HG02938 (cell line): Measurements from ENCODE around the gene GGPS1.
"Not testable (repeated sequence)": the region's sequence is repeated elsewhere in the genome, so short reads cannot be mapped to it uniquely, and the experiment has no call there.

Experiments used
- ATAC-seq: cut with Tn5 transposase; IDR thresholded peaks from one replicate; pipeline ENCODE4 v1.9.1; 2021; ENCODE audit warnings: mild to moderate bottlenecking, moderate library complexity; ENCODE audit not compliant: unreplicated experiment

GGPS1 gene

DNA sequence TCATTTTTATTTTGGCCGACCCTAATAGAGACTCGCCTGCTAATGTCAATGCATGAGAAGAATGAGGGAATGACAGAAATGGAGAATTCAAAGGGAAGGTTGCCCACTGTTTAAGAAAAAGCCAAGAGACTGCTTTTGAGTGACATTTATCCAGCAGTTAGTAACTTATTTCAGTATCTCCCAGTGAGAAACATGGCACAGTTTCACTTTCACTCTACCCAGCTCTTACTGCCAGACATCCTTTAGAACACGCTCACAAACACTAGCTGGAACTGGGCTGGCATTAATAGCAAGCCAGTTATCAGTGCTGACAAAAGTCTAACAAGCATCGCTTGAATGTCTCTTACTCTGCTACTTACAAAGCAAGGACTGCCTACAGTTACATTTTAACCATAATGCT, 8.5 kb downstream of the GGPS1 start:
- no peak for ATAC-seq

DNA sequence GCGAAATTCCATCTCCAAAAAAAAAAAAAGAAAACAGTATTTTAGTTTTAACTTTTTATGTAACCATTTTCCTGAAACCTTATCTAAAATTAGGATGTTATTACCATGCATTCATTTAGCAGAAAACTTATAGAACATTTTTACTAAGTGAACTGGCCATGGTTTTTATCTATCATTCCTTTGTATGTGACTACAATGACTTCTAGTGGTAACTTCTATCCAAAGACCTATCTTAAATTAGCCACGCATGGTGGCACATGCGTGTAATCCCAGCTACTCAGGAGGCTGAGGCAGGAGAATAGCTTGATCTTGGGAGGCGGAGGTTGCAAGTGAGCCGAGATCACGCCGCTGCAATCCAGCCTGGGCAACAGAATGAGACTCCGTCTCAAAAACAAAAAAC, 11.4 kb downstream of the GGPS1 start:
- ATAC-seq, result no peak

DNA sequence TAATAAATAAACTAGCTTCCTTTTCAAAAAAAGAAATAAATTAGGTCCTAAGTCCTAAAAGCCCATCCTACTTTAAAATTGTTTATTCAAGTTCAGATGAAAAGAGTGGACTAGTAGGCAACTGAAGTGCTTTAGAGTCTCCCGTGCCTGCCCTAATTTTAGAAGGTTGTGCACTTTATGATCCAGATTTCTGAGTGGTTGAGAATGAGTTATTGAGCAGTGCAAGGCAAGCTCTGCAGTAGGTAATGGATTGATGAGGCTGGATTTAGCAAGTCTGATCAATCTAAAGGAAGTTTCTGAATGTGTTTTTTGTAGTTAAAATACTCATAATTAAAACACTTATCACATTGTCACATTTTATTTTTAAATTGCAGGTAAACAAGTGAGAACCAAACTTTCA, 13.0 kb downstream of the GGPS1 start:
- no peak for ATAC-seq

DNA sequence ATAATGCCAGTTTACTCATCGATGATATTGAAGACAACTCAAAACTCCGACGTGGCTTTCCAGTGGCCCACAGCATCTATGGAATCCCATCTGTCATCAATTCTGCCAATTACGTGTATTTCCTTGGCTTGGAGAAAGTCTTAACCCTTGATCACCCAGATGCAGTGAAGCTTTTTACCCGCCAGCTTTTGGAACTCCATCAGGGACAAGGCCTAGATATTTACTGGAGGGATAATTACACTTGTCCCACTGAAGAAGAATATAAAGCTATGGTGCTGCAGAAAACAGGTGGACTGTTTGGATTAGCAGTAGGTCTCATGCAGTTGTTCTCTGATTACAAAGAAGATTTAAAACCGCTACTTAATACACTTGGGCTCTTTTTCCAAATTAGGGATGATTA, 13.7 kb downstream of the GGPS1 start:
- ATAC-seq, result no peak

DNA sequence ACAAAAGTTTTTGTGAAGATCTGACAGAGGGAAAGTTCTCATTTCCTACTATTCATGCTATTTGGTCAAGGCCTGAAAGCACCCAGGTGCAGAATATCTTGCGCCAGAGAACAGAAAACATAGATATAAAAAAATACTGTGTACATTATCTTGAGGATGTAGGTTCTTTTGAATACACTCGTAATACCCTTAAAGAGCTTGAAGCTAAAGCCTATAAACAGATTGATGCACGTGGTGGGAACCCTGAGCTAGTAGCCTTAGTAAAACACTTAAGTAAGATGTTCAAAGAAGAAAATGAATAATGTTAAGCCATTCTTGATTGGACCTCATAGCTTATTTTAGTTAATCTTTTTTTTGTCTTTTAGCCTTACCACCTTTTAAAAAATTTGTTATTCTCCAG, 14.1 kb downstream of the GGPS1 start:
- no peak for ATAC-seq

GRCh38 chr1:235343726-235344125, 15.4 kb downstream of the GGPS1 start:
- ATAC-seq, result no peak

- ATAC-seq, result no peak
Measured at GRCh38 chr1:235351441-235351840, 23.1 kb downstream of the GGPS1 start.

DNA sequence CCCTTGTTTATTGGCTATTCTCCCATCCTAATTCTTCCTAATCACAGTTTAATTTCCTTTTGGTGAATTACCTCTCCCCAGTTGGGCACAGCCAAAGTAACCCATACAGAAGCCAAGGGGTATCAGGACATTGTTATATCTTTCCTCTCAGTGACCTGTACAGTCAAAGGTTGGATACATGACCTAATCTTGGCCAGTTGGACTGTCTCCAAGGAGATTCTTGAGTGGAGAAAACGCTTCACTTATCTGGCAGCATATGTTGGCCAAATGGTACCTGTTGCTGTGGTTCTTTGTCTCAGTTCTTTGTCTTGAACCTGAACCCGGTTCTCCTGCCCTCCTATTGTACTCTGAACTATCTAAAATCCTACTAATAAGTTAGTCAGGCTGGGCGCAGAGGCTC, 23.5 kb downstream of the GGPS1 start:
- ATAC-seq, result no peak

- no peak for ATAC-seq
Measured at GRCh38 chr1:235357485-235358373, 29.4 kb downstream of the GGPS1 start.

DNA sequence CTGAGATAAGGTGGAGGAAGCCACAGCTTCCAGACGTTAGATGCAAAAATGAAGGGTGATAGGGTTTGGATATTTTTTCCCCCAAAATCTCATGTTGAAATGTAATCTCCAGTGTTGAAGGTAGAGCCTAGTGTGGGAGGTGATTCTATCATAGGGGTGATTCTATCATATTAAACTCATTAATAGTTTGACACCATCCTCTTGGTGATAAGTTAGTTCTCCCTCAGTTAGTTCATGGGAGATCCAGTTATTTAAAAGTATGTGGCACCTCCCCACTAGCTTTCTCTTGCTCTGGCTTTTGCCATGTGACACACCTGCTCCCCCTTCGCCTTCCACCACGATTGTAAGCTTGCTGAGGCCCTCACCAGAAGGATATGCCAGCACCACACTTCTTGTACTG, 30.5 kb downstream of the GGPS1 start:
- no peak for ATAC-seq

GRCh38 chr1:235364189-235364588, 35.8 kb downstream of the GGPS1 start:
- ATAC-seq, result not testable (repeated sequence)

DNA sequence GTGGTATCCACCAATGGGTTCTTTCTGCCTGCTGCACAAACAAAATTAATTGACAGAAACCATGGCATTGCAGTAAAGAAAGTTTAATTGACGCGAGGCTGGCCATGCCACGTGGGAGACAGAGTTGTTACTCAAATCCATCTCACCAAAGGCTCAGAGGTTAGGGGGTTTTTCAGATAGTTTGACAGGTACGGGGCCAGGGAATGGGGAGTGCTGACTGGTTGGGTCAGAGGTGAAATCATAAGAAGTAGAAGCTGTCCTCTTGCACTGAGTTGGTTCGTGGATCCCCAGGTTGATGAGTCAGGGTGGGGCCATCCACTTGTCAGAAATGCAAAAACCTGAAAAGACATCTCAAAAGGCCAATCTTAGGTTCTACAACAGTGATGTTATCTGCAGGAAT, 37.9 kb downstream of the GGPS1 start:
- no peak for ATAC-seq

DNA sequence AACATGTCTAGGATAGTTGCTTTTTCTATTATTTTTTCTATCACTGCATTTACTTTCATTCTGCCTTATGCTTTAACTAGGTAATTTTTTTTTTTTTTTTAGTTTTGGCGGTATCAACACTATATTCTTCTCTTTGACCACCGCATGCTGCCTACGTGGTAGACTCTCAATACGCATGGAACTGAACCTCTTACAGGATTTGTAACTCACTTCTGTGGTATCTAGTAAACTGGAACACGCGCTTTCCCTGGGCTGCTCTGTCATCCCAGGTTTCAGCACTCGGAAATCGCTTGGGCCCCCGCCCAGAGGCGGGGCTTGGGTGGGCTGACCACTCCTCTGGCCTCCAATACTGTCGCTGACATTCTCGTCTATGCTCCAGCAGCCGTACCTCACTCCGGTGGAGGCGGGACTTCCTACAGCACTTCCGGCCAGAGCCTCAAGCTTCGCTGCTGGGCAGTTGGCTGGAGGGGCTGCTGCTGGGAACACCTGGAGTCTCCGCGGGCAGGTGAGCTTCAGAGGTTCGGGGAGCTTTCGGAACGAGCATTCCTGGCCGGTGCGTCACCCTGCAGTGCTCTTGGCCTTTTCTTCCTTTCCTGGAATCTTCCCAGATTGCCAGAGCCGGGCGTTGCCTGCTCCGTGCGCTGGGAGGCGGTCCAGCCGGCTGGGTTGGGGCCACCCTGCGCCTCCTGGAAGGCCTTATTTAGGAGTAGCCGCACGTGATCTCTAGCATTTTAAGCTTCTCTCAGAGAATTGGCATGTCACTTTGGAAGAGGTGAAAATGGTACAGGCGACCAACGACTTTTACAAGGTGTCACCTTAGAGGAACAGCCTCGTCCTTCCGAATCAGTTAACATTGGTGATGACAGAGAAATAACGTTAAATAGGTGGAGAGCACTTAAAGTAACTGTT, 38.9 kb downstream of the GGPS1 start, which contains the start of gene TBCE:
TSS of gene TBCE (plus strand) at position 428 of the 909 bp plus-strand sequence. CDS start 12,623 bp downstream, outside the sequence.
- ATAC-seq, result peak; percentile 100

GRCh38 chr1:235368428-235368827, 40.1 kb downstream of the GGPS1 start:
- ATAC-seq, result no peak

DNA sequence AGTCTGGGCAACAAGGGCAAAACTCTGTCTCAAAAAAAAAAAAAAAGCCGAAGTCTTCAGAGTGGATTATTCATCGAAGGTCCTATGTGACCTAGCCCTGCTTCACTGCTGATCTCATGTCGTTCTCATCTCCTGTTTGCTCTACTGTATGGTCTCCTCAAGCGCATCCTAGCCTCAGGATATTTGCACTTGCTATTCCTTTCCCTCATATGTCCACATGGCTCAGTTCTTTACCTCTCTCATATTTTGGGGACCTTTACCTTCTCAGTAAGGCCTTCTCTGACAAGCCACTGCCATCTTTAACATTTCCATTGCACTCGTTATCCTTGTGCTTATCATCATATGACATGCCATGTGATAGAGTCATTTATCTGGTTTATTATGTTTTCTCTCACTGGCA, 41.4 kb downstream of the GGPS1 start:
- no peak for ATAC-seq

DNA sequence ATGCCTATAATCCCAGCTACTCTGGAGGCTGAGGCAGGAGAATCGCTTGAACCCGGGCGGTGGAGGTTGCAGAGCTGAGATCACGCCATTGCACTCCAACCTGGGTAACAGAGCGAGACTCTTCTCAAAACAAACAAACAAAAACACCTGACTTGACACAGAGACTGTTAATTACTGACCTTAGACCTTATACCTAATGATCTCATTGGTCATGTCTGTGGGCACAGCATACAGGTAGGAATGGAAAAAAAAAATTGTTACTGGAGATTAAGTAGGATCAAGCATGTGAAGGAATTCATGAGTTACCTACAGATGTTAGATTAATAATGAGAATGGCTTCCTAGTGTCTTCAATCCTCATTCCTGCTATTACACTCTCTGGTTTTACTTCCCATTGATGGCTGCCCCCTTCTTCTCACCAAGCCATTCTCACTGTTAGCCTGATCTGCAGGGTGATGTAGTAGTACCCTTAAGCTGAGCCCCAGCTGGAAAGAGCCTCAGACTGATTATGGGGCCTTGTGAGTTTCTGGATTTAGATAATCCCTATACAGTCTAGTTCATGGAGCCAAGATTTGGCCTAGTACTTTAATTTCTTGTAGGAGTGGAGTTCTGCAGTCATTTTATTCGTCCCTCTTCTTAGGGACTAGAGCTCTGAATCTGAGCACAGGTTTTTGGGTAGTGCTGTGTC, 47.7 kb downstream of the GGPS1 start:
- no peak for ATAC-seq

GRCh38 chr1:235378134-235378735, 49.9 kb downstream of the GGPS1 start:
- ATAC-seq, result not testable (repeated sequence)

DNA sequence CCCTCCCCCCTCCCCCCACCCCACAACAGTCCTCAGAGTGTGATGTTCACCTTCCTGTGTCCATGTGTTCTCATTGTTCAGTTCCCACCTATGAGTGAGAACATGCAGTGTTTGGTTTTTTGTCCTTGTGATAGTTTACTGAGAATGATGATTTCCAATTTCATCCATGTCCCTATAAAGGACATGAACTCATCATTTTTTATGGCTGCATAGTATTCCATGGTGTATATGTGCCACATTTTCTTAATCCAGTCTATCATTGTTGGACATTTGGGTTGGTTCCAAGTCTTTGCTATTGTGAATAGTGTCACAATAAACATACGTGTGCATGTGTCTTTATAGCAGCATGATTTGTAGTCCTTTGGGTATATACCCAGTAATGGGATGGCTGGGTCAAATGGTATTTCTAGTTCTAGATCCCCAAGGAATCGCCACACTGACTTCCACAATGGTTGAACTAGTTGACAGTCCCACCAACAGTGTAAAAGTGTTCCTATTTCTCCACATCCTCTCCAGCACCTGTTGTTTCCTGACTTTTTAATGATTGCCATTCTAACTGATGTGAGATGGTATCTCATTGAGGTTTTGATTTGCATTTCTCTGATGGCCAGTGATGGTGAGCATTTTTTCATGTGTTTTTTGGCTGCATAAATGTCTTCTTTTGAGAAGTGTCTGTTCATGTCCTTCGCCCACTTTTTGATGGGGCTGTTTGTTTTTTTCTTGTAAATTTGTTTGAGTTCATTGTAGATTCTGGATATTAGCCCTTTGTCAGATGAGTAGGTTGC, 53.8 kb downstream of the GGPS1 start:
- ATAC-seq, result not testable (repeated sequence)

DNA sequence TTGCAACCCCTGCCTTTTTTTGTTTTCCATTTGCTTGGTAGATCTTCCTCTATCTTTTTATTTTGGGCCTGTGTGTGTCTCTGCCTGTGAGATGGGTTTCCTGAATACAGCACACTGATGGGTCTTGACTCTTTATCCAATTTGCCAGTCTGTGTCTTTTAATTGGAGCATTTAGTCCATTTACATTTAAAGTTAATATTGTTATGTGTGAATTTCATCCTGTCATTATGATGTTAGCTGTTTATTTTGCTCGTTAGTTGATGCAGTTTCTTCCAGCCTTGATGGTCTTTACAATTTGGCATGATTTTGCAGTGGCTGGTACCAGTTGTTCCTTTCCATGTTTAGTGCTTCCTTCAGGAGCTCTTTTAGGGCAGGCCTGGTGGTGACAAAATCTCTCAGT, 57.3 kb downstream of the GGPS1 start:
- not testable (repeated sequence) for ATAC-seq

GRCh38 chr1:235391874-235392273, 63.5 kb downstream of the GGPS1 start:
- ATAC-seq, result no peak
